Left ventricle myocardium inferior (tissue), 1 donor: ENCODE results near the gene CYB561D1. TPM values are rescaled to one million over a fixed set of nuclear protein-coding genes. Genes with fewer than 3 reads are reported as not detected.

Experiments used
- DNase-seq: peaks from one replicate; pipeline ENCODE4 v3.0.0-alpha.2; 2020
- H3K27ac ChIP-seq: fragments of 200-600 bp; replicated peaks from 2 replicates; pipeline ENCODE4 v1.8.0; 2021
- H3K27me3 ChIP-seq: fragments of 200-600 bp; 2 replicates; pipeline ENCODE4 v1.8.0; 2021; ENCODE audit warnings: low read depth
- H3K36me3 ChIP-seq: fragments of 200-600 bp; 2 replicates; pipeline ENCODE4 v1.8.0; 2021
- H3K4me1 ChIP-seq: fragments of 200-600 bp; 2 replicates; pipeline ENCODE4 v1.8.0; 2021
- H3K4me3 ChIP-seq: fragments of 200-600 bp; 2 replicates; pipeline ENCODE4 v1.8.0; 2021; ENCODE audit warnings: mild to moderate bottlenecking, moderate library complexity
- H3K9me3 ChIP-seq: fragments of 200-600 bp; replicated peaks from 2 replicates; pipeline ENCODE4 v1.8.0; 2021
- intact Hi-C: fragments of 100-400 bp; cut with micrococcal nuclease; formaldehyde crosslinking; loops from one replicate; pipeline ENCODE4 v1.11.0; 2022
- total RNA-seq: library from RNA; stranded (reverse); fragmentation: NEBNext Ultra II Directional; extraction: Animal tissue kit (Norgen Biotek cat#: 25700); gene quantifications from one replicate; pipeline ENCODE4 v1.2.1, GENCODE V29; 2021
- TF ChIP-seq, protein P1 (sequence below): fragments of 200-600 bp; IDR thresholded peaks from 2 replicates; pipeline ENCODE4 v1.8.0; 2021; ENCODE audit warnings: antibody characterized with exemption, mild to moderate bottlenecking, borderline replicate concordance
- donor health status: DM: no; HTN: yes; CAD: no; lungs with severe emphysema.

Gene CYB561D1
- total RNA-seq, 1 donor from 2014 or later: 4.6 TPM

DNA sequence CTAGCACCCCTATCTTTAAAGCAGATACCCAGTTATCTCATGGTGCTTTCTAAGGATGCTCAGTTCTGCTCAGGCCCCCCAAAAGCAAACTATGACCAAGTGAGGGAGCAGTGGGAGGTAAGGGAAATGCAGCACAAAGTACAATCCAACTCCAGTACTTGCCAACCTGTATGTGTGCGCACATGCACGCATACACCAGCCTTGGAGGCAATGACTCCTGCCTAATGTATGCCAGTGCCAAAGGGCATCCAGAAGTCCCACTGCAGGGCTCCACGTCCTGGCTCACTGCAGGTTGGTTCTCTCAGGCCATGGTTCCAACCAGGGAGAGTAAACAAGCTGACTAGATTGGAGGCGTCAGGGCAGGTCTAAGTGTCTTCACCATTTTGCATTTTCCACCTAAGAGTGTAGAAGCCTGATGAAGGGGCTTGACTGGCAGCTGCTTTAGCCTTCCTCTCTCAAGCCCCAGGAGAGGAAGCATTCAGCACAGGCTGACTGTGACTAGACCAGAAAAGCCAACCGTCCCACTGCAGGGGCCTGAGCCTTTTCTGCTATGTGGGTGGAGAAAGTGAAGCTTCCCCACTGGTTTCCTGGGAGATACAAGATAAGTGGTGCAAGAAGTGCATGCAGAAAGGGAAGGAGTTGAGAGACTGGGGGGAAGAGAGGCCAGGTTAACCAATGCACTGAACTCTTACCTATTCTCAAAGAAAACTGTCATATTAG lies 7.9 kb downstream of the CYB561D1 start:
- no peak for DNase-seq
- Histone ChIP-seq H3K36me3 (peaks cover 19% of the 10 kb centered on the region), H3K27ac (no peak overlapping the region), H3K4me1 (peaks cover 7% of the 10 kb centered on the region), H3K9me3 (no peaks in the 10 kb centered on the region), H3K4me3 (no peak overlapping the region), H3K27me3 (no peaks in the 10 kb centered on the region)
- intact Hi-C loops: no loop called here
- TF ChIP-seq, protein P1, sequence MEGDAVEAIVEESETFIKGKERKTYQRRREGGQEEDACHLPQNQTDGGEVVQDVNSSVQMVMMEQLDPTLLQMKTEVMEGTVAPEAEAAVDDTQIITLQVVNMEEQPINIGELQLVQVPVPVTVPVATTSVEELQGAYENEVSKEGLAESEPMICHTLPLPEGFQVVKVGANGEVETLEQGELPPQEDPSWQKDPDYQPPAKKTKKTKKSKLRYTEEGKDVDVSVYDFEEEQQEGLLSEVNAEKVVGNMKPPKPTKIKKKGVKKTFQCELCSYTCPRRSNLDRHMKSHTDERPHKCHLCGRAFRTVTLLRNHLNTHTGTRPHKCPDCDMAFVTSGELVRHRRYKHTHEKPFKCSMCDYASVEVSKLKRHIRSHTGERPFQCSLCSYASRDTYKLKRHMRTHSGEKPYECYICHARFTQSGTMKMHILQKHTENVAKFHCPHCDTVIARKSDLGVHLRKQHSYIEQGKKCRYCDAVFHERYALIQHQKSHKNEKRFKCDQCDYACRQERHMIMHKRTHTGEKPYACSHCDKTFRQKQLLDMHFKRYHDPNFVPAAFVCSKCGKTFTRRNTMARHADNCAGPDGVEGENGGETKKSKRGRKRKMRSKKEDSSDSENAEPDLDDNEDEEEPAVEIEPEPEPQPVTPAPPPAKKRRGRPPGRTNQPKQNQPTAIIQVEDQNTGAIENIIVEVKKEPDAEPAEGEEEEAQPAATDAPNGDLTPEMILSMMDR: no peak

DNA sequence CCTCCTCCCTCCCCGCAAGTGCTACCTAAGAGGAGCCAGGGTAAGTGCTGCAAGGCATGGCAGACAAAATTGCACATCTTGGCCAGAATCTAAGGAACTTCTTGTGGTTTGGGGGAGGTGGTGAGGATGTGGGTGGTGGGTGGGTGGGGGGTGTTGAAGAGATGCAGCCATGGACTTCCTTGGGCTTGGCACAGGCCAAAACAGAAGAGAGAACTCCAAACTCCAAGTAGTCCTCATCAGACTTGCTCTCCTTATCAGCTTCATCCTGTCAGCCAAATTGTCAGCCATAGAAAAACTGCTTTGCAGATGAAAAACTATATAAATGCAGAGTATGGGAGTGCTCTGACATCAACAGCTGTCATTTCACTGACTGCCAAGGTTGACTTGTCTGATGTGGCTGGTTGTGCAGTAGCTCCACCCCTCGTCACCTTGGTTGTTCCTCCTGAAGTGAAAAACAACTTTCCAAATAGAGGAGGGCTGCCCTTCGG lies 8.5 kb downstream of the CYB561D1 start:
- H3K4me3 ChIP-seq: no peak overlapping the region
- H3K4me1 ChIP-seq: peaks cover 13% of the 10 kb centered on the region
- DNase-seq: no peak
- no peaks in the 10 kb centered on the region for H3K9me3 ChIP-seq
- no peak overlapping the region for H3K27ac ChIP-seq
- peaks cover 18% of the 10 kb centered on the region for H3K36me3 ChIP-seq
- no peaks in the 10 kb centered on the region for H3K27me3 ChIP-seq
- TF ChIP-seq, protein P1: no peak
- intact Hi-C loops: no loop called here

DNA sequence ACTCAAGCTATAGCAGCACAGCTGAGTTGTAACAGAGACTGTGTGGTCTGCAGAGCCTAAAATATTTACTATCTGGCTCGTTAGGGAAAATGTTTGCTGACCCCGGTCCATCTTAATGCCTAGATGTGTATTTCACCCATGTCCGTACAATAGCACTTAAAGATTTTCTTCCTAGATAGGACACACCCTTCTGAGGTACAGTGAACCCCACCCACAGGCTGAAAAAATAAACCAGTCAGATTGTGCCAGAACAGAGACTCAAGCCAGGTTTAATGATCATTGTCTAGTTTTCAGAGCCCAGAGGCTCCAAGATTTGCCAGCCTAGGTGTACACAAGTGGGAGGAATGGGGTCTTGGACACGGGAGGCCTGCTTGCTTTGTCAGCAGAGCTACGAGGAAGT lies 10.0 kb downstream of the CYB561D1 start:
- TF ChIP-seq, protein P1: no peak
- Histone ChIP-seq H3K9me3 (no peaks in the 10 kb centered on the region), H3K36me3 (peaks cover 23% of the 10 kb centered on the region), H3K4me3 (no peak overlapping the region), H3K27me3 (no peaks in the 10 kb centered on the region), H3K4me1 (peaks cover 21% of the 10 kb centered on the region), H3K27ac (no peak overlapping the region)
- intact Hi-C loops: no loop called here
- no peak for DNase-seq

DNA sequence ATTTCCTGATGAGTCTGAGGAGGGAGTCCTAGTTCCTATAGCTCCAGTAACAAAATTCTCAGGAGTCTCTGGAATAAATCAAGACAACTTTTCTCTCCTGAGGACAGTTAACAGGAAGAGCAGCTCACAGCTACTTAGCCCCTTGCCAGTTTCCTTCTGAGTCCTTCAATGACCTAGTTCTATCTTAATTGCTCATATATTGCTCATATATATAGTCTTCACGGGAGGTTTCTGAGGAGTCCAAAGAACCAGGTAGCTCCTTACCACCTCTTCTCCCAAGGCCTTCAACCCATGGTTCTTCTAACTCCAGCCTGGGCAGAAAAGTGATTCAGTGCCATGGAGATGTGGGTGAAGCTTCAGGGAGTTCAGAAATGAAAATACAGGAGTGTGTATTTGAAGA lies 11.1 kb downstream of the CYB561D1 start:
- H3K27me3 ChIP-seq: no peaks in the 10 kb centered on the region
- peaks cover 23% of the 10 kb centered on the region for H3K36me3 ChIP-seq
- H3K4me1 ChIP-seq: peaks cover 28% of the 10 kb centered on the region
- H3K4me3 ChIP-seq: no peak overlapping the region
- no peak for DNase-seq
- no peak overlapping the region for H3K27ac ChIP-seq
- intact Hi-C loops: no loop called here
- H3K9me3 ChIP-seq: no peaks in the 10 kb centered on the region
- TF ChIP-seq, protein P1: no peak

DNA sequence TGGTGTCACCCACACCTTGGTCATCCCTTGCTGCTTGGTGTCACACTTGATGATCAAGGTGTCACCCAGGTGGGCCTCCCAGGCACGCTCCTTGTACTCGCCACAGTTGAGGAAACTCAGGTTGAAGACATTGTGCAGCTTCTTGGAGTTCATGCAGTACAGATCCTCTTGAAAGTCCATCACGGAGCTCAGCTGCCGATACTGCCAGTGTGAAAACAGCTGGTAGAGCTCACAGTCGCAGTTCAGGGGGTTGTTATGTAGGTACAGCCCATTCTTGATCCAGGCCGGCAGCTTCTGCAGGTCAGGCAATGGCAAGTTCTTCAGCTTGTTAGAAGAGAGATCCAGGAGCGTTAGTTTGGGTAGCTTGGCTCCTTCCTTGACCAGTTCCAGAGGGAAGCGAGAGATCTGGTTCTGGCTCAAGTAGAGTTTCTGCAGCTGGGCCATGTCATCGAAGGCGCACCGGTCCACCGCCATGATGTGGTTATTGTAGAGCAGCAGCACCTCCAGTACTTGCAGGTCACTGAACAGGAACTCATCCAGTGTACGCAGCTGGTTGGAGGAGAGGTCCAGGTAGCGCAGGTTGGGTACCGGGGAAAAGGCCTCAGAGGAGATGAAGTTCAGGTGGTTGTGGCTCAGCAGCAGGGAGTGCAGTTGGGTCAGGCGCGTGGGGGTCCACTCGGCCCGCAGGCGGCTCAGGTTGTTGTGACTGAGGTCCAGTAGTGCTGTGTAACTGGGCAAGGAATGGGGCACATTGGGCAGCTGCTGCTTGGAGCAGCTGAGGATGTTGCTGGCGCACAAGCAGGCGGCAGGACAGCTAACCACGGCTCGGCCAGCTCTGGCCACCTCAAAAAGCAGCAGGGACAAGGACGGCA lies 14.3 kb downstream of the CYB561D1 start:
- H3K27ac ChIP-seq: peak overlapping the region; percentile 75
- intact Hi-C loops: no loop called here
- H3K4me1 ChIP-seq: peaks cover 34% of the 10 kb centered on the region
- DNase-seq: no peak
- peaks cover 9% of the 10 kb centered on the region for H3K36me3 ChIP-seq
- H3K9me3 ChIP-seq: no peaks in the 10 kb centered on the region
- H3K4me3 ChIP-seq: peak overlapping the region; percentile 77
- H3K27me3 ChIP-seq: no peaks in the 10 kb centered on the region
- TF ChIP-seq, protein P1: no peak
